DOHH2 (cell line): Measurements from ENCODE around the gene VKORC1.

Experiments
- H3F3A ChIP-seq: fragments of 200-600 bp; sonication (generic), shearing (Covaris generic); 2 replicates; pipeline ENCODE4 v1.6.0; 2016; ENCODE audit warnings: antibody characterized with exemption, mild to moderate bottlenecking; ENCODE audit not compliant: control insufficient read depth, insufficient read depth
- H3K27ac ChIP-seq: fragments of 200-600 bp; sonication (generic); 2 replicates; pipeline ENCODE4 v1.5.1; 2014; ENCODE audit warnings: low read depth, mild to moderate bottlenecking, low read length, moderate library complexity
- H3K27me3 ChIP-seq: fragments of 200-600 bp; sonication (generic); 2 replicates; pipeline ENCODE4 v1.6.1; 2014; ENCODE audit warnings: mild to moderate bottlenecking, low read length, mixed read lengths; ENCODE audit not compliant: control insufficient read depth
- H3K36me3 ChIP-seq: fragments of 200-600 bp; sonication (generic); 2 replicates; pipeline ENCODE4 v1.6.1; 2014; ENCODE audit warnings: mild to moderate bottlenecking, low read length, moderate library complexity, mixed read lengths; ENCODE audit not compliant: control insufficient read depth
- H3K4me1 ChIP-seq: fragments of 200-600 bp; sonication (generic); 2 replicates; pipeline ENCODE4 v1.6.1; 2014; ENCODE audit warnings: mild to moderate bottlenecking, low read length, mixed read lengths; ENCODE audit not compliant: control insufficient read depth
- H3K4me2 ChIP-seq: fragments of 200-600 bp; sonication (generic); 2 replicates; pipeline ENCODE4 v1.6.0; 2014; ENCODE audit warnings: mild to moderate bottlenecking, low read length, moderate library complexity
- H3K4me3 ChIP-seq: fragments of 200-600 bp; sonication (generic); 2 replicates; pipeline ENCODE4 v1.5.1; 2014; ENCODE audit warnings: mild to moderate bottlenecking, low read length, mixed read lengths
- H3K79me2 ChIP-seq: fragments of 200-600 bp; sonication (generic); 2 replicates; pipeline ENCODE4 v1.6.1; 2014; ENCODE audit warnings: mild to moderate bottlenecking, low read length, mixed read lengths; ENCODE audit not compliant: control insufficient read depth
- H3K9me2 ChIP-seq: fragments of 200-600 bp; sonication (generic); replicated peaks from 2 replicates; pipeline ENCODE4 v1.6.1; 2014; ENCODE audit warnings: mild to moderate bottlenecking, low read length, mixed read lengths; ENCODE audit not compliant: control insufficient read depth
- H3K9me3 ChIP-seq: fragments of 200-600 bp; sonication (generic); 2 replicates; pipeline ENCODE4 v1.6.1; 2014; ENCODE audit warnings: antibody characterized with exemption, low read length, mixed read lengths; ENCODE audit not compliant: control insufficient read depth, insufficient read depth
- H4K20me1 ChIP-seq: fragments of 200-600 bp; sonication (generic); 2 replicates; pipeline ENCODE4 v1.6.0; 2014; ENCODE audit warnings: low read depth, mild to moderate bottlenecking, antibody characterized with exemption, low read length, moderate library complexity; ENCODE audit not compliant: control insufficient read depth, insufficient read depth
- EZH2phosphoT487 ChIP-seq: fragments of 200-600 bp; sonication (generic); IDR thresholded peaks from 2 replicates; pipeline ENCODE4 v1.6.1; 2017; ENCODE audit warnings: borderline replicate concordance, mild to moderate bottlenecking, antibody characterized with exemption, low read length, moderate library complexity, mixed read lengths
- TF ChIP-seq, protein P1 (sequence below): fragments of 200-600 bp; sonication (generic); IDR thresholded peaks from one replicate; pipeline ENCODE4 v1.5.1; 2014; ENCODE audit warnings: antibody characterized with exemption, mild to moderate bottlenecking, low read depth, low read length; ENCODE audit not compliant: poor library complexity, severe bottlenecking

The VKORC1 gene

GRCh38 chr16:31099860-31100638 is 5.5 kb upstream of the VKORC1 start:
- Histone ChIP-seq H4K20me1 (no peaks in the 10 kb centered on the region), H3F3A (no peaks in the 10 kb centered on the region), H3K9me3 (no peaks in the 10 kb centered on the region), H3K9me2 (no peaks in the 10 kb centered on the region), H3K79me2 (no peaks in the 10 kb centered on the region), H3K4me2 (no peak overlapping the region), H3K27ac (no peak overlapping the region), H3K27me3 (no peaks in the 10 kb centered on the region), H3K36me3 (no peaks in the 10 kb centered on the region), H3K4me1 (peaks cover 8% of the 10 kb centered on the region), H3K4me3 (no peak overlapping the region)
- TF ChIP-seq, protein P1, sequence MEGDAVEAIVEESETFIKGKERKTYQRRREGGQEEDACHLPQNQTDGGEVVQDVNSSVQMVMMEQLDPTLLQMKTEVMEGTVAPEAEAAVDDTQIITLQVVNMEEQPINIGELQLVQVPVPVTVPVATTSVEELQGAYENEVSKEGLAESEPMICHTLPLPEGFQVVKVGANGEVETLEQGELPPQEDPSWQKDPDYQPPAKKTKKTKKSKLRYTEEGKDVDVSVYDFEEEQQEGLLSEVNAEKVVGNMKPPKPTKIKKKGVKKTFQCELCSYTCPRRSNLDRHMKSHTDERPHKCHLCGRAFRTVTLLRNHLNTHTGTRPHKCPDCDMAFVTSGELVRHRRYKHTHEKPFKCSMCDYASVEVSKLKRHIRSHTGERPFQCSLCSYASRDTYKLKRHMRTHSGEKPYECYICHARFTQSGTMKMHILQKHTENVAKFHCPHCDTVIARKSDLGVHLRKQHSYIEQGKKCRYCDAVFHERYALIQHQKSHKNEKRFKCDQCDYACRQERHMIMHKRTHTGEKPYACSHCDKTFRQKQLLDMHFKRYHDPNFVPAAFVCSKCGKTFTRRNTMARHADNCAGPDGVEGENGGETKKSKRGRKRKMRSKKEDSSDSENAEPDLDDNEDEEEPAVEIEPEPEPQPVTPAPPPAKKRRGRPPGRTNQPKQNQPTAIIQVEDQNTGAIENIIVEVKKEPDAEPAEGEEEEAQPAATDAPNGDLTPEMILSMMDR: no peak
- no peak for TF ChIP-seq EZH2phosphoT487

DNA sequence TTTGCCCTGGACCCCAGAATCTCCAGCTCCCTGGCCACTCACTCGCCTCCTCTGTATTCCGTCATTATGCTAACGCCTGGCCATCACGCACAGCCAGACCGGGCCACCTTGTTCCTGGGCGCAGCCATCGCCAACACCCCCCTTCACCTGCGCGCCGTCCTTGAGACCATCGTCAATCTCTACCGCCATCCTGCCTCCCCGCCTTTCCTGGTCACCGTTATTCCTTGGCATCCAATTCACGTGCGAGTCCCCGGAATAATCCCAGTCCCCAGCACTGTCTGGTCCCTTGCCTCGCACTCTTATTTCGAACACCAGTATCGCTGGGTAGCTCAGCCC is 541 bp downstream of the VKORC1 start:
- Histone ChIP-seq H3K4me1 (peaks cover 16% of the 10 kb centered on the region), H4K20me1 (no peaks in the 10 kb centered on the region), H3K79me2 (peaks cover 30% of the 10 kb centered on the region), H3F3A (no peaks in the 10 kb centered on the region), H3K36me3 (peaks cover 16% of the 10 kb centered on the region), H3K27ac (peak overlapping the region; percentile 70), H3K4me3 (peak overlapping the region; percentile 88), H3K27me3 (no peaks in the 10 kb centered on the region), H3K9me3 (no peaks in the 10 kb centered on the region), H3K9me2 (no peaks in the 10 kb centered on the region), H3K4me2 (peak overlapping the region; percentile 91)
- no peak for TF ChIP-seq EZH2phosphoT487
- TF ChIP-seq, protein P1: no peak

DNA sequence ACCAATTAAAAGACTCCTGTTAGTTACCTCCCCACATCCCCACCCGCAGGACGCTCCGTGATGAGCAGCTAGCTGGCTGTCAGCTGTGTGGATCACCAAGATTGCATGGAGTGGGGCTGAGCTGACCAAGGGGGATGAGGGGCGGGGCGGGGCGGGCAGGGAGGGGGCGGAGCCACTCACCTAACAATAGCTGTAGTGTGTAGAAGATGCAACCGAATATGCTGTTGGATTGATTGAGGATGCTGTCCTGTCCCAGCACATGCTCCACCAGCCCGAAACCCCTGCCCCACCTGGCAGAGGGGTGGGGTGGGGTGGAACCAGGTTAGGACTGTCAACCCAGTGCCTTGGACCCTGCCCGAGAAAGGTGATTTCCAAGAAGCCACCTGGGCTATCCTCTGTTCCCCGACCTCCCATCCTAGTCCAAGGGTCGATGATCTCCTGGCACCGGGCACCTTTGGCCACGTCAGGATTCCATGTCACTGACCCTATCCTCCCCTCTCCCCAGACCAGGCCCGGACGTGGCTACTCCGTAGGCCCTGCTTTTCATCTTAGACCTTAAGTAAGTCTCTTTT is 1.4 kb downstream of the VKORC1 start:
- H3K27ac ChIP-seq: no peak overlapping the region
- H3K4me3 ChIP-seq: peak overlapping the region; percentile 88

More for the DNA sequence above, 1.4 kb downstream of the VKORC1 start:
- H4K20me1 ChIP-seq: no peaks in the 10 kb centered on the region
- peaks cover 16% of the 10 kb centered on the region for H3K4me1 ChIP-seq
- H3K36me3 ChIP-seq: peaks cover 20% of the 10 kb centered on the region
- no peaks in the 10 kb centered on the region for H3K9me2 ChIP-seq
- no peak for TF ChIP-seq EZH2phosphoT487
- TF ChIP-seq, protein P1: no peak
- H3K27me3 ChIP-seq: no peaks in the 10 kb centered on the region
- peaks cover 30% of the 10 kb centered on the region for H3K79me2 ChIP-seq
- no peaks in the 10 kb centered on the region for H3F3A ChIP-seq
- H3K4me2 ChIP-seq: peak overlapping the region; percentile 91
- no peaks in the 10 kb centered on the region for H3K9me3 ChIP-seq
